Heart left ventricle (tissue), 16 donors: ENCODE results near the gene MAPT. TPM values are rescaled to one million over a fixed set of nuclear protein-coding genes. Genes with fewer than 3 reads are reported as not detected.
A peak's percentile ranks its signal among the peaks of the same experiment; 100 is the strongest.

ENCODE experiments used
- ATAC-seq, 4 donors: fragments of 200-7000 bp; cut with Tn5 transposase; one replicate each; pipeline ENCODE4 v1.9.1; 2020 to 2022; ENCODE audit warnings: moderate library complexity in 4 of 4, mild to moderate bottlenecking in 3 of 4, moderate number of reproducible peaks in 1 of 4
- DNase-seq, 5 donors: peaks; one replicate each; pipeline ENCODE4 v3.0.0-alpha.2; 2020
- H3K27ac ChIP-seq, 12 donors: fragments of 200-600 bp; sonication (generic) in 4 of 12; one replicate each; pipeline versions ENCODE4 v1.5.0 to v1.8.0; 2016 to 2022; ENCODE audit warnings: mild to moderate bottlenecking in 2 of 12
- H3K27me3 ChIP-seq, 9 donors: fragments of 200-600 bp; sonication (generic) in 2 of 9; one replicate each; pipeline versions ENCODE4 v1.5.1 to v1.8.0; 2016 to 2022; ENCODE audit warnings: mild to moderate bottlenecking in 3 of 9
- H3K36me3 ChIP-seq, 9 donors: fragments of 200-600 bp; sonication (generic) in 2 of 9; one replicate each; pipeline versions ENCODE4 v1.5.0 to v1.8.0; 2018 to 2022; ENCODE audit warnings: mild to moderate bottlenecking in 2 of 9
- H3K4me1 ChIP-seq, 12 donors: fragments of 200-600 bp; sonication (generic) in 4 of 12; one replicate each; pipeline versions ENCODE4 v1.5.0 to v1.8.0; 2016 to 2022; ENCODE audit warnings: mild to moderate bottlenecking in 3 of 12
- H3K4me3 ChIP-seq, 12 donors: fragments of 200-600 bp; sonication (generic) in 4 of 12; one replicate each; pipeline versions ENCODE4 v1.5.0 to v1.8.0; 2017 to 2022; ENCODE audit warnings: mild to moderate bottlenecking in 9 of 12, moderate library complexity in 4 of 12
- H3K9me3 ChIP-seq, 12 donors: fragments of 200-600 bp; sonication (generic) in 4 of 12; one replicate each; pipeline versions ENCODE4 v1.5.0 to v1.8.0; 2016 to 2022; ENCODE audit warnings: mild to moderate bottlenecking in 1 of 12
- CTCF ChIP-seq, 12 donors: fragments of 200-600 bp; sonication (generic) in 4 of 12; IDR thresholded peaks; one replicate each; pipeline versions ENCODE4 v1.5.0 to v1.8.0; 2018 to 2022; ENCODE audit warnings: antibody characterized with exemption in 12 of 12, mild to moderate bottlenecking in 5 of 12
- POLR2A ChIP-seq, 2 donors: fragments of 450-650 bp; IDR thresholded peaks; one replicate each; pipeline ENCODE4 v1.6.1; 2017; ENCODE audit warnings: antibody characterized with exemption in 2 of 2, mild to moderate bottlenecking in 2 of 2, moderate library complexity in 2 of 2
- WGBS, 4 donors: extraction: QIAGEN DNeasy Blood & Tissue Kit in 2 of 4; methylation state at CpG; one replicate each; pipeline versions ENCODE4 v1.1.5 to v1.1.7; 2013 to 2018; 5-methylcytosine and 5-hydroxymethylcytosine counted together
- intact Hi-C, 10 donors: fragments of 100-400 bp; cut with DNase I; formaldehyde crosslinking; loops; one replicate each; pipeline versions ENCODE4 v1.11.1 to v1.14.2; 2022
- polyA plus RNA-seq, 2 donors: library from polyadenylated mRNA; stranded (reverse); fragments of 200-250 nt; gene quantifications; one replicate each; pipeline ENCODE4 v1.2.3, GENCODE V29; 2013
- total RNA-seq, 9 donors: library from RNA; depleted of rRNA in 2 of 9; stranded (reverse); fragments of >200 nt in 2 of 9; fragmentation: NEBNext Ultra II Directional in 3 of 9; extraction: Animal tissue kit (Norgen Biotek cat#: 25700) in 3 of 9; gene quantifications; one replicate each; pipeline versions ENCODE4 v1.1.0 to v1.2.4, GENCODE V29; 2016 to 2023
- donor health status: ischemic (EF 13 %, LVEDD 7.1; RV severe dilation, severe dysfunction).
- donor health status: healthy with polysubstance abuse.
- donor health status: DM: no; HTN: yes; CAD: no.
- donor health status: DM: no; HTN: no; CAD: no.
- donor health status: ischemic (EF 25% LVEDD 6.9; RV normal size, moderate dysfunction).
- donor health status: ischemic (EF 25% LVEDD 5.7; RV mildly dilated, moderate dysfunction).
- donor health status: healthy.
- donor health status: DM: yes; HTN: yes; CAD: no.
- donor health status: ischemic (EF 35%, LVEDD 5.7; RV mildly dilated, moderate dysfunction).
- donor health status: nonischemic (EF 11% LVEDD 7.7; RV severe dilation, severe dysfunction).
- donor health status: DM: yes; HTN: yes; CAD: no.
- donor health status: PGD.
- donor health status: ischemic (EF 29% LVEDD 5.4; RV normal size, mild dysfunction).
- donor health status: nonischemic (EF 23%, LVEDD 6.1; RV moderate dilation, normal function).

The MAPT gene
- total and polyA plus RNA-seq, 11 donors: 2.9 to 70.4 (median 29.3) TPM

GRCh38 chr17:45846223-45846622, 48.1 kb upstream of the MAPT start:
- H3K9me3 ChIP-seq: no peaks in the 10 kb centered on the region
- peaks cover 0 to 3% (median 0%) of the 10 kb centered on the region in 12 donors for H3K4me1 ChIP-seq
- DNase-seq (no peak), ATAC-seq (no peak)
- no peak overlapping the region for H3K27ac ChIP-seq
- peaks cover 0 to 9% (median 0%) of the 10 kb centered on the region in 9 donors for H3K27me3 ChIP-seq
- no peak overlapping the region for H3K4me3 ChIP-seq
- no peaks in the 10 kb centered on the region for H3K36me3 ChIP-seq
- WGBS, 4 donors: 86 to 97% (median 88%) methylated on average over 5 to 10 of the region's 10 CpGs
- intact Hi-C loops: no loop called here
- no peak for TF ChIP-seq CTCF (IDR thresholded peaks at IDR 0.05)
- no peak for TF ChIP-seq POLR2A (IDR thresholded peaks at IDR 0.05)

GRCh38 chr17:45846646-45847045, 47.7 kb upstream of the MAPT start:
- DNase-seq (peak in 1 of 5 donors; percentile 48), ATAC-seq (no peak)
- Histone ChIP-seq H3K9me3 (no peaks in the 10 kb centered on the region), H3K27ac (no peak overlapping the region), H3K36me3 (no peaks in the 10 kb centered on the region), H3K4me3 (no peak overlapping the region), H3K4me1 (peaks cover 0 to 3% (median 0%) of the 10 kb centered on the region in 12 donors), H3K27me3 (peaks cover 0 to 9% (median 0%) of the 10 kb centered on the region in 9 donors)
- TF ChIP-seq POLR2A (IDR thresholded peaks at IDR 0.05) (no peak), CTCF (IDR thresholded peaks at IDR 0.05) (no peak)
- 68 to 86% (median 78%) methylated on average over 6 to 9 of the region's 9 CpGs for WGBS, 4 donors
- intact Hi-C loops: no loop called here

- no peak for ATAC-seq
- intact Hi-C loops: no loop called here
- 78 to 86% (median 81%) methylated on average over 4 of the region's 4 CpGs for WGBS, 4 donors
- peaks cover 0 to 3% (median 0%) of the 10 kb centered on the region in 12 donors for H3K4me1 ChIP-seq
- no peaks in the 10 kb centered on the region for H3K36me3 ChIP-seq
- H3K4me3 ChIP-seq: no peak overlapping the region
- no peak for DNase-seq
- no peaks in the 10 kb centered on the region for H3K9me3 ChIP-seq
- H3K27me3 ChIP-seq: peaks cover 0 to 9% (median 0%) of the 10 kb centered on the region in 9 donors
- no peak for TF ChIP-seq CTCF (IDR thresholded peaks at IDR 0.05)
- no peak for TF ChIP-seq POLR2A (IDR thresholded peaks at IDR 0.05)
- H3K27ac ChIP-seq: no peak overlapping the region
These were observed 47.3 kb upstream of the MAPT start for GRCh38 chr17:45847101-45847500.

- WGBS, 4 donors: 79 to 88% (median 81%) methylated on average over 5 of the region's 5 CpGs
- DNase-seq (no peak), ATAC-seq (no peak)
- TF ChIP-seq CTCF (IDR thresholded peaks at IDR 0.05) (no peak), POLR2A (IDR thresholded peaks at IDR 0.05) (no peak)
- H3K27me3 ChIP-seq: peaks cover 0 to 12% (median 0%) of the 10 kb centered on the region in 9 donors
- no peaks in the 10 kb centered on the region for H3K36me3 ChIP-seq
- H3K4me3 ChIP-seq: no peak overlapping the region
- no peak overlapping the region for H3K27ac ChIP-seq
- intact Hi-C loops: no loop called here
- H3K9me3 ChIP-seq: no peaks in the 10 kb centered on the region
- H3K4me1 ChIP-seq: peaks cover 0 to 3% (median 0%) of the 10 kb centered on the region in 12 donors
These were observed 46.6 kb upstream of the MAPT start for GRCh38 chr17:45847747-45848146.
